Measurements from ENCODE around the gene ACTBL2.
"Not testable (repeated sequence)": the region's sequence is repeated elsewhere in the genome, so short reads cannot be mapped to it uniquely, and the experiment has no call there.

Gene ACTBL2

GRCh38 chr5:57482671-57483106 lies at the start of gene ACTBL2:
TSS of gene ACTBL2 (minus strand) at chr5:57482811. CDS start at chr5:57482707, 104 bp downstream.
- no peak for DNase-seq

DNA sequence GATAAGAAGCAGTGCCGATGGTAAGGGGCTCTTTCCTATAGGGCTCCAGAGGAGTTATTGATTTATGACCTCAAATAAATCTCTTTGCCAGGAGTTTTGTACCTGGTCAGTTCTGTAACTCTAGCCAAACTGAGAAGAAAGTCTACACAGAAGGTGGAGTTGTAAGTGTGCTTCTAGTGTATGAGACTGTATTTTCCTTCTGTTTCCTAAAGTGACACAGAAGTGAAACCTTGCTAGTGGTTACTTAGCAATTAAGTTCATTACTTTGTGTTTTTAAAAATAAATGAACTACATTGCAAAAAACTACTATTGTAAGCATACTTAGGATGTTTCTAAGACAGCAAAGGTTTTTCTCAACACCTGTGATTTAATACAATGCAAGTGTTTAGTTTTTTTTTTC lies 48.7 kb upstream of the ACTBL2 start:
- no peak for DNase-seq

DNA sequence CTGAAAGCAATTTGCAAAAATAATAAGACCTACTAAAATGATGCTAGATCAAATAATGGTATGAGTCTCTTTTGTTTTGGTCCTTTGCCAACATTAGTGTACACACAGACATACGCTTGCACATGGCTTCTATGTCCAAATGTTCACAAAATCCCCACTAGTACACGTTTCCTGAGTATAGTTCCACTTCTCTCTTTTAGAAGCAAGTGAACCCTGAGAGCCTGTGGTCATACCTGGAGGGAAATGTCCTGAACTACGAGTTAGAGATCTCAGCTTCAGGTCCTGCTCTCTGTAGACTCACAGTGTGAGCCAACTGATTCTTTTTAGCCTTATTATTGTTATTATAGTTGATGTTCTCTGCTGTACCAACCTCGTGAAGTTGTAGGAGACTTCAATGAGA lies 47.3 kb upstream of the ACTBL2 start:
- DNase-seq, result no peak

DNA sequence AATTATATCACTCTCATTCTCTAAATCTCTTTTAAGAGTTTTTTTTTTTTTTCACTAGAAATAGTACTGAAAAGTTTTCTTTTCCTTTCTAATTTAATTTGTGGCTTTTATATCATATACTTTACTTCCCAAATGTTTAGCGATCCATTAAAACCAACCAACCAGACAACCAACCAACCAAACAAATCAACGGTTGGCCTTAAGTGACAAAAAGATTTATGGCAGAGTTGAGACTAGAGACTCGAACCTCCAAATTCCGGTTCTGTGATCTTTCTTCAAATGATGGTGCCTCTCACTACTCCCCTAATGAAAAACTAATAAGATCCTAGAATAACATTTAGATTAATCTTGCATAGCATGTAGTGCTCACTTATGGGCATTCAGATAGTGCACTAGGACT lies 45.3 kb upstream of the ACTBL2 start:
- no peak for DNase-seq

- DNase-seq, result no peak
These were observed 41.9 kb upstream of the ACTBL2 start for GRCh38 chr5:57524348-57525060.

GRCh38 chr5:57522477-57522876 lies 39.9 kb upstream of the ACTBL2 start:
- not testable (repeated sequence) for DNase-seq

GRCh38 chr5:57518415-57518814 lies 35.8 kb upstream of the ACTBL2 start:
- not testable (repeated sequence) for DNase-seq

- no peak for DNase-seq
These were observed 34.6 kb upstream of the ACTBL2 start for GRCh38 chr5:57517250-57517649.

GRCh38 chr5:57513785-57514184 lies 31.2 kb upstream of the ACTBL2 start:
- DNase-seq, result no peak

GRCh38 chr5:57511321-57511720 lies 28.7 kb upstream of the ACTBL2 start:
- no peak for DNase-seq

DNA sequence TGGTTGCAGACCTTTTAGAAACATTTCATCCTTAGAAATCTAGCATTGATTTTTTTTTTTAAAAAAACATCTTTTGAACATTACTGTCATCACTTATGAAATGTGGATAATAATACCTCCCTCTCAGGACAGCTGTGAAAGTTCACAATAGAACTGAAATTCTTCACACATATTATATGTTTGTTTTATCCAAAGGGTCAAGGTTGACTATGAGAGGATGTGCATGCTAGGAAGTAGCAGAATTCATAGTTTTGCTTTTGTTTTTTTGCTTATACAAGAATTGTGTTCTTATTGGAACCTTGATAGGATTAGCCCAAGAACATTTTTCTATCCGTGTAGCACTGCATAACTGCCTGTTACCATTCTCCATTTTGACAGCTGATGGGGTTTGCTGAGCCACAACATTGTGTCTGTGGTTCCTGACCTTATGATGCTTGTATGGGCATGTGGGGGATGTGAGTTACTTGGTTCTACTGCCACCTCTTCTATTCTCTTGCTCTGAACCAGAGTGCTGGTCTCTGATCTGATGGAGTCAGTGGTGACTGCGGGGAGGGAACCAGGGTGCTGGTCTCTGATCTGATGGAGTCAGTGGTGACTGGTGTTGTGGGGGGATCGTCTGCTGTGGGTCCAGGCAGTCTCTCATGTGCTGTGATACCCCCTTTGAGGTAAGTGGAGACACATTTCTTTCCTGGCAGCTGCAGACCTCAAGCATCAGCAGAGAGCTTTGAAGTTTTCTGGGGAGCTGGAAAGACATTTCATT lies 27.1 kb upstream of the ACTBL2 start:
- DNase-seq, result no peak

GRCh38 chr5:57508211-57508610 lies 25.6 kb upstream of the ACTBL2 start:
- DNase-seq, result no peak

DNA sequence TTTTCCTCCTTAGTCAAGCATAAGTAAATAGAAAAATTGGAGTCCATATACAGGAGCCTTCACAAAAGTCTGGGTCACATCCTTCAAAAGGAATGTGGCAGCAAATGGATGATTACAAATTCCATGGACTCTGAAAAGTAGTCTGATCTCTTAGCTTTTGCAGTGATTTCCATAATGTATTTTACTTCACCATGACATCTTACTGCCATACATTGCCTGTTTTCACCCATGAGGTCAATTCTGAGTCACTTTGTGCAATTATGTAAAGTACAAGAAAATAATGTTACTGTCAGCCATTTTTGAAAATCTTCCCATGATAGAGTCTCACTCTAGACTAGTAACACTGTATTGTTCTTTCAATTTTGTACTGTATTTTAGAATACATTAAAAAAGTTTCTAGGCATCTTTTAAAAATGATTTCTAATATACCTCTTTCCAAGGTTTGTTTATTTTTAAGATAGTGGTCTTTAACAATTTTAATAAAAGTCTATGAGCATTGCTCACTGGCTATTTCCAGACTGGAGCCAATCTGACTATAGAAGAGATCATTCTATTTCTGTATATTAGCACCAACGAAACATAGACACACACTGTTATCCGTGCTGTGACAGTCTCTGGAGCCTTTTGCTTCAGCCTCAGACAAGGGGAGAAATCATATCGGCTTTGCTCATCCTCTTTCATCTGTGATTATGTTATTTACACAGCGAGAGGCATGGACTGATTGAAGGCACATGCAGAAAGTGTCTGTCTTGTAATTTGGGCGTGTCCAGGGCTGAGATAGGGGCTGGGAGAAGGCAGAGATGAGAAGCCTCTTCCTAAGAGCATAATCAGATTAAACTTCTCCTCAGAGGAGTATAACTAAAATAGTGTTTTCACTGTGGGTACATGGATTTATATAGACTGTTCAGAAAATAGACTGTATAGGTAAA lies 22.9 kb upstream of the ACTBL2 start:
- DNase-seq, result no peak

GRCh38 chr5:57504357-57504756 lies 21.7 kb upstream of the ACTBL2 start:
- no peak for DNase-seq

GRCh38 chr5:57503433-57503832 lies 20.8 kb upstream of the ACTBL2 start:
- no peak for DNase-seq

DNA sequence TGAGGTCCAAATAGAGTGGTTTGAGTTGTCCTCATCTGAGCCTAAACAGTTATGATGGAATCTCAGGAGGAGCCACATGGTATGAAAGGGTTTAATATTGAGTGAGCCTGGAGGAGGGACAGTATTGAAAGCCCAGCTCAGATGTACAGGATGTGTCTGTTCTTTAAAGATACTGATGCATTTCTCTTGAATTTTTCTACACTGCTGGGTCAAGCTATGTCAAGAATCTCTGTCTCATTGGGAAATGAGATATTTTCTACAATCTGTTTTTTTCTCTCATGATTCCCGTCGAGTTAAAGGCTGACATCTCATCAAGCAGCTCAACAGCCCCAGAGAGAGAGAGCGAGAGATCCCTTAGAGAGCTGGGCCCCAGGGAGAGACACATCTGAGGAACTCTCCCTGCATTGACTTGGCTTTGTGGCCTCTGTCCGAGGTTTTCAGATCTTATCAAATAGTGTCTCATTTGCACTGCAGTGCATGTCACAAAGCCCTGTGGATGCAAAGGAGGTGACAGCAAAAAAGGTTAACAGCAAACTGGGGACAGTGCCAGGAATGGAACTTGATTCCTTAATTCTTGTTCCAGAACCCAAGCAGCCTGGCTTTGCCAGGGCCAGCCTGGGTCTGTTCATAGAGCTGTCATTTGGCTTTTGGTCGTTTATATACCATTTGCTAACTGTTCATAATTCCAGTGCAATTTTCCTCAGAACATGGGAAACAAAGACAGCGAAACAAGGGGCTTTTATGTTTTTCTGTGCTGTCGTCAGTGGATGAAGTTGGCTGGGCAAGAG lies 19.0 kb upstream of the ACTBL2 start:
- DNase-seq, result no peak

DNA sequence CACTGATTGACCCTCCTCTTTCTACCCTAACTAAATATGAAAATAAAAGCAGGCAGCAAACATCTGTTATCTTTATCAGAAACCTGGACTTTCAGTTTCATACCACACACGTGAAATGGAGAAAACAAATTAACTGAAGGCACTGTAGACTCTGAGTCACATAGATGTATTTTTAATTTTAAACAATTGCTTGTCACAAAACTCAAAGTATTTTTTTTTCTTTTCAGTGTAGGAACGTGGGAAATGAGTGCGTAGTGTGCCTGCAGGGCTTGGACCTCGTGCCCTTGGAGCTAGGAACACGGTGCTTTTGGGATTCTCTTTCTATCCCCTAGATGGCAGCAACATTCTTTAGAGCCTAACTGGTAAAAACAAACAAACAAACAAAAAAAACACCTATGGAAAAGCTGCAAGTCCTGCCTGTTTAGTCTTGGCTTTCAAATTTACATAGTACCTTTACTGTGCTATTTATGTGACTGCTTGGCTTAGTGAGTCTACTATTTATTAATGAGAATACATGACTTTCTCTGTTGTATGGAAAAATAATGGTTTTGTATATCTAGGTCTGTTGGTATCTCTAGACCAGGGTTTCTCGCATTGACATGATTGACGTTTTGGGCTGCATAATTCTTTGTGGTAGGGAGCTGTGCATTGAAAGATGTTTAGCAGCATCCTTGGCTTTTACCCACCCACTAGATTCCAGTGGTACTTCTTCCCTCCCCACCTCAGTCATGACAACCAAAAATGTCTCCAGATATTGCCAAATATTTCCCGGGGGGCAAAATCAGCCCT lies 16.8 kb upstream of the ACTBL2 start:
- DNase-seq, result peak; percentile 12

- no peak for DNase-seq
These were observed 15.1 kb upstream of the ACTBL2 start for GRCh38 chr5:57497733-57498132.

- peak; percentile 8 for DNase-seq
These were observed 12.9 kb upstream of the ACTBL2 start for GRCh38 chr5:57495285-57496086.

Data from stimulated activated CD4-positive, alpha-beta T cell treated with anti-CD3 and anti-CD28 coated beads, Interleukin-15, amount 100 ng/mL, for 24 hours (primary cell).